D721Med (cell line): ENCODE data around the gene SPP2.

ENCODE experiments used
- DNase-seq: peaks from one replicate; pipeline ENCODE4 v3.0.0; 2011; ENCODE audit warnings: low spot score; ENCODE audit not compliant: insufficient read length
- FAIRE-seq: peaks from 2 replicates; lab custom pipeline; 2011; peaks lifted over from hg19 to GRCh38; lab: Jason Lieb, UNC
- TF ChIP-seq, protein P1 (sequence below): IDR thresholded peaks from 2 replicates; pipeline ENCODE4 v1.5.1; 2012; ENCODE audit warnings: mild to moderate bottlenecking, control low read depth; ENCODE audit not compliant: insufficient read depth; ENCODE audit errors: missing control alignments

Gene SPP2

DNA sequence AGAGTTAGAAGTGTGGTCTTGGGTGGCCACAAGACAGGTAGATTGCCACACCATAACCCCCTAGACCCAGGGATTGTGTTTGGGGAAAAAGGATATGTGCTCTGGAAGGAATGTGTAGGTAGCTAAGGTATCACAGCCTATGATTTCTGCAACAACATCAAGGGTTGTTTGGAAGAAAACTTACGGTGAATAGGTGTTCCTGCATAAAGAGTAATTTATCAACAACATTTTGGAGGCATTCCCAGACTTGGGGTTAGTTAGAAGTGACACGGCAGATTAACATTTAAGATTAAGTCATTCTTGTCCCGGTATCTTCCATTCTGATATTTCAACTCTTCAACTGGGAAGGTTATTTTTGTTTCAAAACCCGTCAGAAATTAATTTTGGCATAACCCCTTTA, 65.5 kb downstream of the SPP2 start:
- FAIRE-seq: no peak
- no peak for DNase-seq

DNA sequence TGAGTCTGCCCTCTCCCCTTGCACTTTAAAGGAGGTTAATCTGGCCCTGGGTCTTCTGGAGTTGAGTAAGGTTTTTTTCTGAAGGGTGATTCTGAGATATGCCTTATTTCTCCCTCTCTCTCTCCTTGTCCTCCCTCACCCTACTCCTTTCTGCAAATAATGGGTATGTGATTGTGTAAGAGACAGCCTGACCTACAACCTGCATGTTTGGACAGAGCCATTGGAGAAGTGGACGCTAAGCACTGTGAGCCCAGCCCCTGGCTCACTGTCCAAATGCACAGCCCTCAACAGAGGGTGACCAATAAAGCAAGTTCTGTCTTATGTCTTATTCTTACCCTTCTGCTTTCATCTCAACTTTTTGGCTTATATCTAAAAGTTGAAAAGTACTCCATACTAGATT, 71.5 kb downstream of the SPP2 start:
- no peak for FAIRE-seq
- DNase-seq: no peak
- TF ChIP-seq, protein P1, sequence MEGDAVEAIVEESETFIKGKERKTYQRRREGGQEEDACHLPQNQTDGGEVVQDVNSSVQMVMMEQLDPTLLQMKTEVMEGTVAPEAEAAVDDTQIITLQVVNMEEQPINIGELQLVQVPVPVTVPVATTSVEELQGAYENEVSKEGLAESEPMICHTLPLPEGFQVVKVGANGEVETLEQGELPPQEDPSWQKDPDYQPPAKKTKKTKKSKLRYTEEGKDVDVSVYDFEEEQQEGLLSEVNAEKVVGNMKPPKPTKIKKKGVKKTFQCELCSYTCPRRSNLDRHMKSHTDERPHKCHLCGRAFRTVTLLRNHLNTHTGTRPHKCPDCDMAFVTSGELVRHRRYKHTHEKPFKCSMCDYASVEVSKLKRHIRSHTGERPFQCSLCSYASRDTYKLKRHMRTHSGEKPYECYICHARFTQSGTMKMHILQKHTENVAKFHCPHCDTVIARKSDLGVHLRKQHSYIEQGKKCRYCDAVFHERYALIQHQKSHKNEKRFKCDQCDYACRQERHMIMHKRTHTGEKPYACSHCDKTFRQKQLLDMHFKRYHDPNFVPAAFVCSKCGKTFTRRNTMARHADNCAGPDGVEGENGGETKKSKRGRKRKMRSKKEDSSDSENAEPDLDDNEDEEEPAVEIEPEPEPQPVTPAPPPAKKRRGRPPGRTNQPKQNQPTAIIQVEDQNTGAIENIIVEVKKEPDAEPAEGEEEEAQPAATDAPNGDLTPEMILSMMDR: no peak

More for the DNA sequence above, 65.5 kb downstream of the SPP2 start:
- TF ChIP-seq, protein P1: no peak

DNA sequence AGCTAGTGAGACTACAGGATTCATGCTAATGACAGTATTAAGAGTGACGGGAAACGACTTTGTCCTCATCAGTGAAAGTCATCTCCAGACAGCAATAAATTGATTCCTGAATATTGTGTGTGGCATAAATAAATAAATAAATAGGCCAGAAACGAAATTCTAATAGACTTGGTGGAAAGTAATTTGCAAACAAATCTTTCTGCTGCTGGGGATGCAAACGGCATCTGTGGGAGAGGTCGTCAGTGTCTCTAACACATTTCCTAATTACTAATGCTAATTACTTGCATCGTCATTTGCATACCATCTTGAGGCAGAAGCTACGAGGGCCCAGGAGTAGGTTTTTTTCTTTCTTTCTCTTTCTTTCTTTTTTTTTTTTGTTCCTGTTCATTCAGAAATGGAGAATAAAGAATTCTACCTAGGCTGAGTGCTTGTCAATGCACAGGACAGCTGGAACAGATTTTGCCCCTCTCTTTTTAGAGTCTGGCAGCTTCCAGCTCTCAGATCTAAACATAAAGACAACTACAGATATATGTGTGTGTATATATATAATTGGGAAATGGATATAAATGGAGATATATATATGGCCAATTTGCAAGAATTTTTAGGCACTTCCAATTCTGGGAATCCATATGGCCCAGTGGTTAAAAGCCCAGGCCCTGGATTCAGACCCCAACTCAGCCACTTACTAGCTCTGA, 75.1 kb downstream of the SPP2 start:
- DNase-seq: no peak
- TF ChIP-seq, protein P1: no peak
- FAIRE-seq: no peak

DNA sequence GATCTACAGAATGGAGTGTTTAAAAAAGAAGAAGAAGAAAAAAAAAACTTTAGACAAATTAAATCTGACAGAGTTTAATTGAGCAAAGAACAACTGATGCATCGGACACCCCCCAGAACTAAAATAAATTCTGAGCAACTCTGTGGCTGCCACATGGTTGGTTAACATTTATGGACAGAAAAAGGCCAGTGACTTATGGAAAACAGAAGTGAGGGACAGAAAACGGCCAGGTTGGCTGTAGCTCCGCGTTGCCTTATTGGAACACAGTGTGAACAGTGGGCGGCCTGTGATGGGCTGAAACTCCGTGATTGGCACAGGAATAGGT, 75.6 kb downstream of the SPP2 start:
- TF ChIP-seq, protein P1: no peak
- DNase-seq (no peak), FAIRE-seq (no peak)
